GM12875 (cell line): ENCODE data around the gene TTC21A.
"Not testable (repeated sequence)": the region's sequence is repeated elsewhere in the genome, so short reads cannot be mapped to it uniquely, and the experiment has no call there.

Experiments
- H3K4me3 ChIP-seq: one replicate; pipeline ENCODE4 v1.5.1; 2011; ENCODE audit warnings: low read depth, low read length, control low read depth
- TF ChIP-seq, protein P1 (sequence below): IDR thresholded peaks from 2 replicates; pipeline ENCODE4 v1.5.1; 2011; ENCODE audit warnings: low read depth, mild to moderate bottlenecking, control low read depth, inconsistent platforms, low read length, moderate library complexity, borderline replicate concordance; ENCODE audit not compliant: insufficient read depth

The TTC21A gene, protein sequence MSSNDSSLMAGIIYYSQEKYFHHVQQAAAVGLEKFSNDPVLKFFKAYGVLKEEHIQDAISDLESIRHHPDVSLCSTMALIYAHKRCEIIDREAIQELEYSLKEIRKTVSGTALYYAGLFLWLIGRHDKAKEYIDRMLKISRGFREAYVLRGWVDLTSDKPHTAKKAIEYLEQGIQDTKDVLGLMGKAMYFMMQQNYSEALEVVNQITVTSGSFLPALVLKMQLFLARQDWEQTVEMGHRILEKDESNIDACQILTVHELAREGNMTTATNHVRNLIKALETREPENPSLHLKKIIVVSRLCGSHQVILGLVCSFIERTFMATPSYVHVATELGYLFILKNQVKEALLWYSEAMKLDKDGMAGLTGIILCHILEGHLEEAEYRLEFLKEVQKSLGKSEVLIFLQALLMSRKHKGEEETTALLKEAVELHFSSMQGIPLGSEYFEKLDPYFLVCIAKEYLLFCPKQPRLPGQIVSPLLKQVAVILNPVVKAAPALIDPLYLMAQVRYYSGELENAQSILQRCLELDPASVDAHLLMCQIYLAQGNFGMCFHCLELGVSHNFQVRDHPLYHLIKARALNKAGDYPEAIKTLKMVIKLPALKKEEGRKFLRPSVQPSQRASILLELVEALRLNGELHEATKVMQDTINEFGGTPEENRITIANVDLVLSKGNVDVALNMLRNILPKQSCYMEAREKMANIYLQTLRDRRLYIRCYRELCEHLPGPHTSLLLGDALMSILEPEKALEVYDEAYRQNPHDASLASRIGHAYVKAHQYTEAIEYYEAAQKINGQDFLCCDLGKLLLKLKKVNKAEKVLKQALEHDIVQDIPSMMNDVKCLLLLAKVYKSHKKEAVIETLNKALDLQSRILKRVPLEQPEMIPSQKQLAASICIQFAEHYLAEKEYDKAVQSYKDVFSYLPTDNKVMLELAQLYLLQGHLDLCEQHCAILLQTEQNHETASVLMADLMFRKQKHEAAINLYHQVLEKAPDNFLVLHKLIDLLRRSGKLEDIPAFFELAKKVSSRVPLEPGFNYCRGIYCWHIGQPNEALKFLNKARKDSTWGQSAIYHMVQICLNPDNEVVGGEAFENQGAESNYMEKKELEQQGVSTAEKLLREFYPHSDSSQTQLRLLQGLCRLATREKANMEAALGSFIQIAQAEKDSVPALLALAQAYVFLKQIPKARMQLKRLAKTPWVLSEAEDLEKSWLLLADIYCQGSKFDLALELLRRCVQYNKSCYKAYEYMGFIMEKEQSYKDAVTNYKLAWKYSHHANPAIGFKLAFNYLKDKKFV (N-terminal part only)

DNA sequence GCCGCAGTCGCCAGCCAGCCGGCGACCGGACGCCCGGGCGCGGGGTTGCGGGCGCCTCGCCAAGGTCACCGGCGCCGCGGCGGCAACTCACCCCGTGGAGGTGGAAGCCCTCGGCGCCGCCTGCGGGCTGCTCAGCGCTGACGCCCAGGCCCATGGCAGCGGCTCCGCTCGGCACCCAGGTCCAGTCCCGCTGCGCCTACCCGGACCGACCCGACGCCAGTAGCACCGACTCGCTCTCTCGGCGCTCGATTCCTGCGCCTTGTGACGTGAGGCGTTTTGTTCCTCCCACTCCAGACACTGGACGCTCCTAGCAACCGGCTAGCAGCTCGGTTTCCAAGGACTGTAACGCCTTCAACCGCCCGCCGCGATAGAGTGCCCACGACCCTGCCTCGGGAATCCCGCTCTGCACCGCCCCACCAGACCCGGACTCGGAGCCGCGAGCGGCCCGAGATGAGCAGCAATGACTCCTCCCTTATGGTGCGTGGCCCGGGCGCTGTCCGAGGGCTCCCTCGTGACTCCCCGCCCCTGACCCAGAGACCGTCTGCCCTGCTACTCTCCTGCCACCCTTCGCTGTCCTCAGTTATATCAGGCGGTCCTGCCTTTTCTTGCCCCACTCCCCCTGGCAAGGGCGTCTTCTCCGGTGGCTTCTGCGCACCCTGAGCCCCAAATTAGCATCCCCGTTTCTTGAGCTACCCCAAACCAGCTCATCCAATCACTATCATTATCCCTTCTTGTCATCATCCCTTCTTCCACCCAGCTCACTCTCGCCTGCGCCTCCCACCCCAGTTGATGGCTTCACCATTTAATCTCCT is at the start of gene TTC21A, which contains the start of gene GORASP1:
TSS of gene TTC21A (plus strand) at position 293 of the 812 bp plus-strand sequence. CDS start at position 451, 158 bp downstream.
TSS of gene GORASP1 (minus strand) at position 240 of the 812 bp plus-strand sequence. CDS start at position 154, 86 bp downstream.
- peak within 1 kb of the TSS; percentile 94 for H3K4me3 ChIP-seq
- TF ChIP-seq, protein P1, sequence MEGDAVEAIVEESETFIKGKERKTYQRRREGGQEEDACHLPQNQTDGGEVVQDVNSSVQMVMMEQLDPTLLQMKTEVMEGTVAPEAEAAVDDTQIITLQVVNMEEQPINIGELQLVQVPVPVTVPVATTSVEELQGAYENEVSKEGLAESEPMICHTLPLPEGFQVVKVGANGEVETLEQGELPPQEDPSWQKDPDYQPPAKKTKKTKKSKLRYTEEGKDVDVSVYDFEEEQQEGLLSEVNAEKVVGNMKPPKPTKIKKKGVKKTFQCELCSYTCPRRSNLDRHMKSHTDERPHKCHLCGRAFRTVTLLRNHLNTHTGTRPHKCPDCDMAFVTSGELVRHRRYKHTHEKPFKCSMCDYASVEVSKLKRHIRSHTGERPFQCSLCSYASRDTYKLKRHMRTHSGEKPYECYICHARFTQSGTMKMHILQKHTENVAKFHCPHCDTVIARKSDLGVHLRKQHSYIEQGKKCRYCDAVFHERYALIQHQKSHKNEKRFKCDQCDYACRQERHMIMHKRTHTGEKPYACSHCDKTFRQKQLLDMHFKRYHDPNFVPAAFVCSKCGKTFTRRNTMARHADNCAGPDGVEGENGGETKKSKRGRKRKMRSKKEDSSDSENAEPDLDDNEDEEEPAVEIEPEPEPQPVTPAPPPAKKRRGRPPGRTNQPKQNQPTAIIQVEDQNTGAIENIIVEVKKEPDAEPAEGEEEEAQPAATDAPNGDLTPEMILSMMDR: no peak

DNA sequence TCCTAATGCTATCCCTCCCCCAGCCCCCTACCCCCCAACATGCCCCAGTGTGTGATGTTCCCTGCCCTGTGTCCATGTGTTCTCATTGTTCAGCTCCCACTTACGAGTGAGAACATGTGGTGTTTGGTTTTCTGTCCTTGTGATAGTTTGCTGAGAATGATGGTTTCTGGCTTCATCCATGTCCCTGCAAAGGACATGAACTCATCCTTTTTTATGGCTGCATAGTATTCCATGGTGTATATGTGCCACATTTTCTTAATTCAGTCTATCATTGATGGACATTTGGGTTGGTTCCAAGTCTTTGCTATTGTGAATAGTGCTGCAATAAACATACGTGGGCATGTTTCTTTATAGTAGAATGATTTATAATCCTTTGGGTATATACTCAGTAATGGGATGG is 46.3 kb upstream of the TTC21A start:
- not testable (repeated sequence) for H3K4me3 ChIP-seq

DNA sequence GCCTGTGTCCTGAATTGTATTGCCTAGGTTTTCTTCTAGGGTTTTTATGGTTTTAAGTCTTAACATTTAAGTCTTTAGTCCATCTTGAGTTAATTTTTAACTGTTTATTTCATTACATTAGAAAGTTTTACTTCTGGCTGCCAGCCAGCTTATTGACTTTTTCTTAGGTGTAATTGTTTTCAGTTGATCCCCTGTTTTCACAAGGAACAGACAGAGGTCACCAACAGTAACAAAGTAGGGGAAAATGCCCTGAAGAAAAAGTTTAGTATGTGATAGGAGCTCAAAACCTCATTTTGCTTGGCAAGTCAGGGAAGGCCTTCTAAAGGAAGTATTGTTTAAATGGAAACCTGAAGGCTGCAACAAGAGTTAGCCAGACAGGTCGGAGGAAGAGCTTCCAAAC is 45.3 kb upstream of the TTC21A start:
- TF ChIP-seq, protein P1: no peak

DNA sequence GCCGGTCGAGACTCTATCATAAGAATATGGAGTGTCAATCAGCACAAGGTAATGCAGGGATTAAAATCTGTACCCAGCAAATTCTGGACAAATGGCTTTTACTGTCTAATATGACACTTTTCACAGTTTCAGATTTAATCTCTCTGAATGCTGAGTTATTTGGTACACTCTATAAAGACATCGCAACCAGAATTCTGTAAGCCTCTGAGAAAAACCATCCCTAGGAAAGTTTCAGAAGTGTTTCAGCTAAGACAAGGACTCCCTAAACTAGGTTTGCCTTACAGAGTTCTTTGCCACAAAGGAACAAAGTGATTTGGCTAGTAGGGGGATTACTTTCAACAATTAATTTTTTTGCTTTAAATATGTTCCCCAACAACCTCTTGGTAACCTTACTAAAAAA is 44.3 kb upstream of the TTC21A start:
- no peak overlapping the region for H3K4me3 ChIP-seq

More for the DNA sequence above, 45.3 kb upstream of the TTC21A start:
- H3K4me3 ChIP-seq: no peak overlapping the region

DNA sequence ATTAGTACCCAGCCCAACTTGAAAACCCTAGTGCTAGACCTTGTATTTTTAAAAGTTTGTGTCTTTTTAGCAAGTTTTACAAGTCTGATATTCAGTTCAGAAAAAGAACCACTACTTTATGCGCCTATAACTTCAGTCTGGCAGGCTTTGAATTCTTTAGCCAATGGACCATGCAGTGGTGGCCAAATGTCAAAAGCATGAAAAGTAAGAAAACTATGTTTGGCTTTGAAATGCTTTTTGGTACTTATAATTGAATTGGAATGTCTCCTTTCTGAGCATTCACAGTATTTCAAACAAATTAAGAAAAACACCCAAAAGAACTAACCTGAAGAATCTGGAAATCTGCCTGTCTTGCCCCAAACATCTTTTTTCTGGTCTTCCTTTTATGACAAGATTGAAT is 42.8 kb upstream of the TTC21A start:
- no peak overlapping the region for H3K4me3 ChIP-seq
- TF ChIP-seq, protein P1: no peak

More for the DNA sequence above, 44.3 kb upstream of the TTC21A start:
- TF ChIP-seq, protein P1: no peak

DNA sequence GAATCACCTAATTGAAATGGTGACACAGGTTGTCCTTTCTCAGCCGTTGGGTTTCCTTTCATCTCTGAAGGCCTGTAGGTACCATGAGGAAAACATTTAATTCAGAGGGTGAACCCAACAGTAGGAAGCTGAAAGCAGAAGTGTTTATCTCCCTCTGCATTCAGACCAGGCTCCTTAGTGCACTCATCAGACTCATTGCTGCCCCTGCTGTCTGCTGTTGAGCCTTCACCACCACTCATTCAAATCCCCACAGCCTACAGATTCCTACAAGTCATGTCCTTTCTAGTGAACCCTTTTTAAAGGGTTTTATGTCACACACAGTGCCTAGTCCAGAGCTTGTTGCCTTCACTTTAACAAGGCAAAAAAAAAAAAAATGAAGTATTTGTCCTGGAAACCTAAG is 42.3 kb upstream of the TTC21A start:
- H3K4me3 ChIP-seq: no peak overlapping the region
- TF ChIP-seq, protein P1: peak; percentile 73
